Measurements from ENCODE around the gene SLC22A15. TPM values are rescaled to one million over a fixed set of nuclear protein-coding genes. Genes with fewer than 3 reads are reported as not detected.

The SLC22A15 gene
- total RNA-seq, 1 experiment from 2014 or later, result 0.16 TPM

DNA sequence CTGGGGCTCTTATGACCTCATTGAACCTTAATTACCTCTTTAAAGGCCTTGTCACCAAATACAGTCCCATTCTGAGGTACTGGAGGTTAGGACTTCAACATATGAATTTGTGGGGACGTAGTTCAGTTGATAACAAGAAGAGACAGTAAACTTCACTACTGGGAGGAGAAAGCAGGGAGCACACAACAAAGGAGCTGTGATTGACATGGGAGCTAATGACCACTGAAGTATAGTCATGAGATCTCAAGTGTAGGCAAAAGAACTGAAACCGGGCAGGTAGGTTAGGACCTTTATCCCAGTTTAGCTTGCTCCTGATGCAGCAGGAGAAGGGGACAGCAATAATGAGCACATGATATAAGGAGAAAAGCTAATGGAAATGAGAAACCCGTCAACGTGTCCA is 123.1 kb downstream of the SLC22A15 start:
- Mint-ChIP-seq H3K27ac (ENCODE audit: unreplicated experiment) (no peak overlapping the region), H3K36me3 (ENCODE audit: insufficient read depth, unreplicated experiment) (no peaks in the 10 kb centered on the region), H3K27me3 (ENCODE audit: insufficient read depth, unreplicated experiment) (no peaks in the 10 kb centered on the region), H3K9me3 (ENCODE audit: unreplicated experiment) (peaks cover 9% of the 10 kb centered on the region), H3K4me3 (ENCODE audit: unreplicated experiment) (no peak overlapping the region), H3K4me1 (ENCODE audit: low read depth, unreplicated experiment) (peaks cover 5% of the 10 kb centered on the region)
- POLR2A ChIA-PET, result no interaction called here
- no peak for DNase-seq
- Histone ChIP-seq H3K4me1 (no peaks in the 10 kb centered on the region), H3K36me3 (ENCODE audit: control insufficient read depth, insufficient read depth, low read length) (no peaks in the 10 kb centered on the region), H3K9me3 (0 out of 2 replicates have a peak, but pooled peaks cover 8% of the 10 kb centered on the region), H3K27me3 (replicated peaks; ENCODE audit: control insufficient read depth, insufficient read depth, low read length) (no peaks in the 10 kb centered on the region), H3K4me3 (ENCODE audit: low read depth, low read length) (no peak overlapping the region)
- TF ChIP-seq, protein P1, sequence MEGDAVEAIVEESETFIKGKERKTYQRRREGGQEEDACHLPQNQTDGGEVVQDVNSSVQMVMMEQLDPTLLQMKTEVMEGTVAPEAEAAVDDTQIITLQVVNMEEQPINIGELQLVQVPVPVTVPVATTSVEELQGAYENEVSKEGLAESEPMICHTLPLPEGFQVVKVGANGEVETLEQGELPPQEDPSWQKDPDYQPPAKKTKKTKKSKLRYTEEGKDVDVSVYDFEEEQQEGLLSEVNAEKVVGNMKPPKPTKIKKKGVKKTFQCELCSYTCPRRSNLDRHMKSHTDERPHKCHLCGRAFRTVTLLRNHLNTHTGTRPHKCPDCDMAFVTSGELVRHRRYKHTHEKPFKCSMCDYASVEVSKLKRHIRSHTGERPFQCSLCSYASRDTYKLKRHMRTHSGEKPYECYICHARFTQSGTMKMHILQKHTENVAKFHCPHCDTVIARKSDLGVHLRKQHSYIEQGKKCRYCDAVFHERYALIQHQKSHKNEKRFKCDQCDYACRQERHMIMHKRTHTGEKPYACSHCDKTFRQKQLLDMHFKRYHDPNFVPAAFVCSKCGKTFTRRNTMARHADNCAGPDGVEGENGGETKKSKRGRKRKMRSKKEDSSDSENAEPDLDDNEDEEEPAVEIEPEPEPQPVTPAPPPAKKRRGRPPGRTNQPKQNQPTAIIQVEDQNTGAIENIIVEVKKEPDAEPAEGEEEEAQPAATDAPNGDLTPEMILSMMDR (IDR thresholded peaks at IDR 0.05; ENCODE audit: insufficient read depth in 1 of 2, low read depth in 1 of 2, low read length in 1 of 2, severe bottlenecking in 1 of 2, unreplicated experiment in 1 of 2), result no peak
- intact Hi-C loops (cut with micrococcal nuclease; ENCODE audit: unreplicated experiment), result no loop called here
- CTCF ChIA-PET, result no interaction called here
- BruUV-seq (replicated peaks), result no TSS peak

DNA sequence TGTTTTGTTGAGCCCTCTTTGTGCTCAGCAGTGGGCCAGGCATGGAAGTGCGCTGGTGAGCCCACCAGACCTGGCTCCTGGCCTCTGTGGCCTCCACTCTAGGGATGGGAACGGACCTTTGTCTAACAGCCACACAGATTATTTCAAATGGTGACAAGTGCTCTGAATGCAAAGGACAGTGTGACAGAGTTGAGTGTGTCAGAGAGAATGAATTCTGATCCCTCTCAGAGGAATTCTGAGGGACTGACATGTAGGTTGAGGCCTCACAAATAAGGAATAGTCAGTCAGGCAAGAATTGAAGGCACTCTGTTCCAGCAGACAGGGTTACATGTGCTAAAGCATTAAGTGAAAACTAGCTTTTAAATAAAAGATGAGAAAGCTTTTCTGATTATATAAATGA is 123.6 kb downstream of the SLC22A15 start:
- H3K36me3 Mint-ChIP-seq (ENCODE audit: insufficient read depth, unreplicated experiment), result no peaks in the 10 kb centered on the region
- Histone ChIP-seq H3K4me1 (no peaks in the 10 kb centered on the region), H3K27me3 (replicated peaks; ENCODE audit: control insufficient read depth, insufficient read depth, low read length) (no peaks in the 10 kb centered on the region), H3K4me3 (ENCODE audit: low read depth, low read length) (no peak overlapping the region), H3K36me3 (ENCODE audit: control insufficient read depth, insufficient read depth, low read length) (no peaks in the 10 kb centered on the region), H3K9me3 (0 out of 2 replicates have a peak, but pooled peaks cover 7% of the 10 kb centered on the region)
- no peak overlapping the region for H3K4me3 Mint-ChIP-seq (ENCODE audit: unreplicated experiment)
- H3K9me3 Mint-ChIP-seq (ENCODE audit: unreplicated experiment), result peaks cover 9% of the 10 kb centered on the region
- intact Hi-C loops (cut with micrococcal nuclease; ENCODE audit: unreplicated experiment), result no loop called here
- H3K27me3 Mint-ChIP-seq (ENCODE audit: insufficient read depth, unreplicated experiment), result no peaks in the 10 kb centered on the region
- TF ChIP-seq, protein P1 (IDR thresholded peaks at IDR 0.05; ENCODE audit: insufficient read depth in 1 of 2, low read depth in 1 of 2, low read length in 1 of 2, severe bottlenecking in 1 of 2, unreplicated experiment in 1 of 2), result no peak
- POLR2A ChIA-PET, result no interaction called here
- BruUV-seq (replicated peaks), result no TSS peak
- CTCF ChIA-PET, result no interaction called here
- DNase-seq, result no peak
- H3K4me1 Mint-ChIP-seq (ENCODE audit: low read depth, unreplicated experiment), result peaks cover 5% of the 10 kb centered on the region
- H3K27ac Mint-ChIP-seq (ENCODE audit: unreplicated experiment), result no peak overlapping the region

- intact Hi-C loops (cut with micrococcal nuclease; ENCODE audit: unreplicated experiment), result no loop called here
- no peaks in the 10 kb centered on the region for H3K27me3 Mint-ChIP-seq (ENCODE audit: insufficient read depth, unreplicated experiment)
- Histone ChIP-seq H3K27me3 (replicated peaks; ENCODE audit: control insufficient read depth, insufficient read depth, low read length) (no peaks in the 10 kb centered on the region), H3K36me3 (ENCODE audit: control insufficient read depth, insufficient read depth, low read length) (no peaks in the 10 kb centered on the region), H3K4me1 (peaks cover 5% of the 10 kb centered on the region; the same call in 1 of the 2 replicates), H3K9me3 (no peaks in the 10 kb centered on the region), H3K4me3 (ENCODE audit: low read depth, low read length) (no peak overlapping the region)
- H3K36me3 Mint-ChIP-seq (ENCODE audit: insufficient read depth, unreplicated experiment), result no peaks in the 10 kb centered on the region
- BruUV-seq (replicated peaks), result no TSS peak
- H3K4me1 Mint-ChIP-seq (ENCODE audit: low read depth, unreplicated experiment), result peaks cover 5% of the 10 kb centered on the region
- no peak overlapping the region for H3K4me3 Mint-ChIP-seq (ENCODE audit: unreplicated experiment)
- TF ChIP-seq, protein P1 (IDR thresholded peaks at IDR 0.05; ENCODE audit: insufficient read depth in 1 of 2, low read depth in 1 of 2, low read length in 1 of 2, severe bottlenecking in 1 of 2, unreplicated experiment in 1 of 2), result no peak
- H3K9me3 Mint-ChIP-seq (ENCODE audit: unreplicated experiment), result no peaks in the 10 kb centered on the region
- no peak for DNase-seq
- H3K27ac Mint-ChIP-seq (ENCODE audit: unreplicated experiment), result no peak overlapping the region
- POLR2A ChIA-PET, result no interaction called here
- CTCF ChIA-PET, result no interaction called here
These were observed 128.4 kb downstream of the SLC22A15 start for GRCh38 chr1:116104667-116105066.

Data from Caco-2 (cell line).